Heart left ventricle (tissue), 13 donors: ENCODE data around the gene PIP5K1B.

Source experiments
- CTCF ChIP-seq, 12 donors: fragments of 200-600 bp; sonication (generic) in 4 of 12; IDR thresholded peaks; one replicate each; pipeline versions ENCODE4 v1.5.0 to v1.8.0; 2018 to 2022; ENCODE audit warnings: antibody characterized with exemption in 12 of 12, mild to moderate bottlenecking in 5 of 12
- POLR2A ChIP-seq, 2 donors: fragments of 450-650 bp; IDR thresholded peaks; one replicate each; pipeline ENCODE4 v1.6.1; 2017; ENCODE audit warnings: antibody characterized with exemption in 2 of 2, mild to moderate bottlenecking in 2 of 2, moderate library complexity in 2 of 2
- donor health status: ischemic (EF 13 %, LVEDD 7.1; RV severe dilation, severe dysfunction).
- donor health status: DM: no; HTN: yes; CAD: no.
- donor health status: DM: no; HTN: no; CAD: no.
- donor health status: ischemic (EF 25% LVEDD 6.9; RV normal size, moderate dysfunction).
- donor health status: ischemic (EF 25% LVEDD 5.7; RV mildly dilated, moderate dysfunction).
- donor health status: ischemic (EF 35%, LVEDD 5.7; RV mildly dilated, moderate dysfunction).
- donor health status: nonischemic (EF 11% LVEDD 7.7; RV severe dilation, severe dysfunction).
- donor health status: DM: yes; HTN: yes; CAD: no.
- donor health status: PGD.
- donor health status: ischemic (EF 29% LVEDD 5.4; RV normal size, mild dysfunction).
- donor health status: nonischemic (EF 23%, LVEDD 6.1; RV moderate dilation, normal function).

DNA sequence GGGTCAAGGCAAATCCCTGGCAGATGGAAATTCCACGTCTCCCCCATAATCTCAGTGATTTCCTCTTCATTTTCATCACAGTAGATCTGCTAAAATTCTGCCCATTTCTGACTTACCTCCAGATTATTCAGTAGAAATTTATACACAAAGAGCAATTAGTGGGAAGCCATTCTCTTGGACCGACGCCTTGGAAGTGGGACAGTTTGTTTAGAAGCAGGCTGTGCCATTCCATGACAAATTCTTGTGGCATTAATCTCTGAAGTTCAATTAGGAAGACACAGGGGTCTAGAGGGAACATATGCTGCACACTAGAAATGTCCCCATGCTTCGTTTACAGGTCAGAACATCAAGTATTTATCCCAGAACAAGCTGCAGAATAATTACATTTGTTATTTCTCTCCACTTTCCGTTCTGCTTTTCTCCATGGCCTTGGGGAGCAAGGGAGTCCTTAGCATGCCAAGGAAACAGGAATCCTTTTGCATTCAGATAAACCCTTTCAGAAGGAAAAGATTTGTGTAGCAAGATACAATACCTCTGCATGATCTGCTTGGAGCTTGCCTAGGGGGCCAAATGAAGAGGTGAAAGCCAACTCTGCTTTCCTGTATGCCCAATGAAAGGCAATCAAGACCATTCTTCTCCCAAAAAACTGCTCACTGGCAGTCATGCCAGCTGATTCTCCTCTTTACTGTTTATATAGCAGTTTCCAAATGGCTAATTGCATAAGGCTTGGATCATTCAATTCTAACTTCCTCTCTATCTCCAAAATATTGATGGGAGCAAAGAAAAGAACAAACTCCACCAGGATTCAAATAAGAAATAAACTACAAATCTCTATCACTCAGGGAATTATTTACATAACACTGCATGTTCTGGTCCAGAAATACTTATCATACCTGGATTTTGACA, 311.4 kb downstream of the PIP5K1B start:
- TF ChIP-seq CTCF (IDR thresholded peaks at IDR 0.05) (no peak), POLR2A (IDR thresholded peaks at IDR 0.05) (no peak)
